GM18498 (cell line): ENCODE data around the gene EMC1.
"Not testable (repeated sequence)": the region's sequence is repeated elsewhere in the genome, so short reads cannot be mapped to it uniquely, and the experiment has no call there.

Experiments
- ATAC-seq: cut with Tn5 transposase; IDR thresholded peaks from one replicate; pipeline ENCODE4 v1.9.1; 2021; ENCODE audit warnings: mild to moderate bottlenecking, moderate library complexity; ENCODE audit not compliant: unreplicated experiment

EMC1 gene

GRCh38 chr1:19251305-19252196 lies at the start of gene EMC1, which contains the start of gene MRTO4:
Gene EMC1, minus strand, starts transcription at chr1:19251524. Its CDS starts 15 bp downstream, at chr1:19251509.
Gene MRTO4, plus strand, starts transcription at chr1:19251805. Its CDS starts 31 bp downstream, at chr1:19251836.
- peak; percentile 83 for ATAC-seq

GRCh38 chr1:19300211-19300610 lies 48.9 kb upstream of the EMC1 start:
- ATAC-seq, result no peak

- ATAC-seq, result no peak
These were observed 43.3 kb upstream of the EMC1 start for GRCh38 chr1:19294638-19295037.

- ATAC-seq, result no peak
These were observed 37.9 kb upstream of the EMC1 start for GRCh38 chr1:19289244-19289643.

- ATAC-seq, result not testable (repeated sequence)
These were observed 37.3 kb upstream of the EMC1 start, which contains the start of gene AKR7A3 for GRCh38 chr1:19288324-19289241. Gene AKR7A3, minus strand, starts transcription at chr1:19288770. Its CDS starts 61 bp downstream, at chr1:19288709.

GRCh38 chr1:19287436-19288185 lies 36.3 kb upstream of the EMC1 start:
- ATAC-seq, result no peak

GRCh38 chr1:19285807-19286206 lies 34.5 kb upstream of the EMC1 start:
- ATAC-seq, result not testable (repeated sequence)

GRCh38 chr1:19285366-19285765 lies 34.0 kb upstream of the EMC1 start:
- not testable (repeated sequence) for ATAC-seq

- no peak for ATAC-seq
These were observed 33.6 kb upstream of the EMC1 start for GRCh38 chr1:19284881-19285280.

- ATAC-seq, result no peak
These were observed 32.6 kb upstream of the EMC1 start for GRCh38 chr1:19283891-19284290.

GRCh38 chr1:19274636-19275035 lies 23.3 kb upstream of the EMC1 start:
- no peak for ATAC-seq

GRCh38 chr1:19273844-19274531 lies 22.7 kb upstream of the EMC1 start:
- not testable (repeated sequence) for ATAC-seq

- ATAC-seq, result no peak
These were observed 22.0 kb upstream of the EMC1 start for GRCh38 chr1:19273106-19273843.

GRCh38 chr1:19272064-19272463 lies 20.7 kb upstream of the EMC1 start:
- no peak for ATAC-seq

- ATAC-seq, result not testable (repeated sequence)
These were observed 19.0 kb upstream of the EMC1 start for GRCh38 chr1:19270343-19270730.

- ATAC-seq, result not testable (repeated sequence)
These were observed 18.4 kb upstream of the EMC1 start for GRCh38 chr1:19269427-19270342.

- no peak for ATAC-seq
These were observed 17.1 kb upstream of the EMC1 start for GRCh38 chr1:19268445-19268844.

GRCh38 chr1:19262744-19263143 lies 11.4 kb upstream of the EMC1 start:
- no peak for ATAC-seq
